NCI-H1417 (cell line): ENCODE measurements around the gene KRTAP20-1.

ENCODE experiments used
- DNase-seq, 3 experiments: peaks; one replicate each; lab custom pipeline; 2025; lab: John Stamatoyannopoulos, UW

KRTAP20-1 gene

GRCh38 chr21:30616125-30616524 is at the start of gene KRTAP20-1:
Gene KRTAP20-1, plus strand, starts transcription at chr21:30616425. Its CDS starts 30 bp downstream, at chr21:30616455.
- DNase-seq, result no peak

- DNase-seq, result peak in 1 of 3 experiments; percentile 17
Observed at GRCh38 chr21:30567617-30568016, 48.6 kb upstream of the KRTAP20-1 start.

- no peak for DNase-seq
Observed at GRCh38 chr21:30577766-30578165, 38.5 kb upstream of the KRTAP20-1 start.

GRCh38 chr21:30579346-30579745 is 36.9 kb upstream of the KRTAP20-1 start:
- DNase-seq, result no peak

- DNase-seq, result no peak
Observed at GRCh38 chr21:30580132-30580531, 36.1 kb upstream of the KRTAP20-1 start.

GRCh38 chr21:30582870-30583269 is 33.4 kb upstream of the KRTAP20-1 start:
- no peak for DNase-seq

GRCh38 chr21:30590297-30590696 is 25.9 kb upstream of the KRTAP20-1 start, which contains the start of gene KRTAP22-2:
Gene KRTAP22-2, minus strand, starts transcription at chr21:30590397.
- no peak for DNase-seq

GRCh38 chr21:30592140-30592539 is 24.1 kb upstream of the KRTAP20-1 start, which contains the start of gene KRTAP6-3:
Gene KRTAP6-3, plus strand, starts transcription at chr21:30592440. Its CDS starts 6 bp downstream, at chr21:30592446.
- DNase-seq, result no peak

- DNase-seq, result no peak
Observed at GRCh38 chr21:30598802-30599201, 17.4 kb upstream of the KRTAP20-1 start, which contains the start of gene KRTAP6-2. Gene KRTAP6-2, minus strand, starts transcription at chr21:30598902. Its CDS starts 28 bp downstream, at chr21:30598874.

- DNase-seq, result no peak
Observed at GRCh38 chr21:30600787-30601186, 15.4 kb upstream of the KRTAP20-1 start, which contains the start of gene KRTAP22-1. Gene KRTAP22-1, plus strand, starts transcription at chr21:30601087.

- DNase-seq, result no peak
Observed at GRCh38 chr21:30605968-30606367, 10.3 kb upstream of the KRTAP20-1 start.

GRCh38 chr21:30612132-30612531 is 4.1 kb upstream of the KRTAP20-1 start:
- no peak for DNase-seq

GRCh38 chr21:30613836-30614235 is 2.4 kb upstream of the KRTAP20-1 start, which contains the start of gene KRTAP6-1:
Gene KRTAP6-1, minus strand, starts transcription at chr21:30613930. Its CDS starts 26 bp downstream, at chr21:30613904.
- DNase-seq, result no peak

GRCh38 chr21:30615199-30615598 is 1.0 kb upstream of the KRTAP20-1 start:
- DNase-seq, result no peak

- no peak for DNase-seq
Observed at GRCh38 chr21:30620080-30620479, 3.9 kb downstream of the KRTAP20-1 start.

- DNase-seq, result no peak
Observed at GRCh38 chr21:30620522-30620921, 4.3 kb downstream of the KRTAP20-1 start, which contains the start of gene KRTAP20-4. Gene KRTAP20-4, plus strand, starts transcription at chr21:30620627.

- DNase-seq, result no peak
Observed at GRCh38 chr21:30623362-30623761, 7.1 kb downstream of the KRTAP20-1 start.

- DNase-seq, result no peak
Observed at GRCh38 chr21:30625449-30626165, 9.4 kb downstream of the KRTAP20-1 start.

- no peak for DNase-seq
Observed at GRCh38 chr21:30628109-30628508, 11.9 kb downstream of the KRTAP20-1 start.

GRCh38 chr21:30629200-30629599 is 13.0 kb downstream of the KRTAP20-1 start:
- DNase-seq, result no peak

GRCh38 chr21:30634906-30635305 is 18.7 kb downstream of the KRTAP20-1 start, which contains the start of gene KRTAP20-2:
Gene KRTAP20-2, plus strand, starts transcription at chr21:30635206. Its CDS starts 58 bp downstream, at chr21:30635264.
- no peak for DNase-seq

GRCh38 chr21:30638686-30639085 is 22.5 kb downstream of the KRTAP20-1 start:
- no peak for DNase-seq

GRCh38 chr21:30642564-30642963 is 26.3 kb downstream of the KRTAP20-1 start, which contains the start of gene KRTAP20-3:
Gene KRTAP20-3, plus strand, starts transcription at chr21:30642864.
- no peak for DNase-seq
